ENCODE data around the gene TET1. TPM values are rescaled to one million over a fixed set of nuclear protein-coding genes. Genes with fewer than 3 reads are reported as not detected.

Gene TET1
- total RNA-seq, 1 experiment from 2014 or later = 53.4 TPM

GRCh38 chr10:68516766-68517165, 43.4 kb upstream of the TET1 start:
- Histone ChIP-seq H3K9me3 (ENCODE audit: control insufficient read depth, low read depth, low read length) (no peaks in the 10 kb centered on the region), H2AK5ac (ENCODE audit: insufficient read length, low read length) (no peak overlapping the region), H3K4ac (ENCODE audit: low read depth, low read length) (no peak overlapping the region), H2BK5ac (ENCODE audit: insufficient read length, low read length) (no peak overlapping the region), H3K14ac (ENCODE audit: insufficient read depth, low read length) (no peak overlapping the region), H3T11ph (ENCODE audit: low read length) (no peak overlapping the region), H3K4me1 (ENCODE audit: insufficient read depth, low read length) (no peaks in the 10 kb centered on the region), H2BK20ac (ENCODE audit: low read depth, low read length, poor library complexity, severe bottlenecking) (no peak overlapping the region), H3K79me1 (ENCODE audit: insufficient read depth, low read depth, low read length, poor library complexity, severe bottlenecking) (no peaks in the 10 kb centered on the region), H3K9ac (ENCODE audit: extremely low read depth, insufficient read length, low read length) (no peak overlapping the region), H3K23me2 (ENCODE audit: insufficient read length, low read depth, low read length, poor library complexity, severe bottlenecking) (no peaks in the 10 kb centered on the region), H4K20me1 (ENCODE audit: control insufficient read depth, insufficient read depth, insufficient read length) (no peaks in the 10 kb centered on the region), H2BK12ac (ENCODE audit: insufficient read length, low read depth, low read length) (no peak overlapping the region), H3K4me2 (ENCODE audit: insufficient read depth, insufficient read length, low read length) (no peak overlapping the region), H2AFZ (ENCODE audit: low read length) (no peak overlapping the region), H4K8ac (replicated peaks; ENCODE audit: insufficient read length, low read depth, low read length) (no peak overlapping the region), H3K27ac (ENCODE audit: insufficient read length, low read depth, low read length) (no peak overlapping the region), H3K79me2 (ENCODE audit: insufficient read depth, low read length) (no peaks in the 10 kb centered on the region), H3K56ac (ENCODE audit: insufficient read length, low read depth, low read length) (no peak overlapping the region), H2BK15ac (ENCODE audit: low read depth, low read length) (no peak overlapping the region), H4K5ac (ENCODE audit: insufficient read length, low read depth, low read length) (no peak overlapping the region), H2BK120ac (ENCODE audit: low read depth, low read length, poor library complexity, severe bottlenecking) (no peak overlapping the region), H3K27me3 (ENCODE audit: insufficient read depth, low read length) (no peaks in the 10 kb centered on the region), H3K23ac (ENCODE audit: insufficient read length, low read depth, low read length) (no peak overlapping the region), H3K18ac (ENCODE audit: insufficient read length, low read depth, low read length) (no peak overlapping the region), H4K91ac (ENCODE audit: insufficient read length, low read depth, low read length) (no peak overlapping the region)
- Mint-ChIP-seq H3K27me3 (ENCODE audit: low read depth) (no peaks in the 10 kb centered on the region), H3K27ac (peak overlapping the region in 2 of 3 experiments; percentile 35 to 51; a peak in 2 of 7 replicates), H3K36me3 (ENCODE audit: insufficient read depth in 1 of 3, low read depth in 3 of 3) (peaks cover 0 to 8% (median 0%) of the 10 kb centered on the region in 3 experiments; a peak in 1 of 7 replicates), H3K4me1 (peaks cover 0 to 4% of the 10 kb centered on the region in 2 experiments; a peak in 1 of 4 replicates), H3K9me3 (no peaks in the 10 kb centered on the region), H3K4me3 (no peak overlapping the region)
- DNase-seq = no peak
- WGBS (ENCODE audit: extremely low coverage, insufficient read length, low lambda C conversion rate) = no CpG with 5 or more reads among the region's 4 CpGs
- no peak for TF ChIP-seq CTCF (conservative IDR thresholded peaks at IDR 0.05)
